Stimulated activated CD8-positive, alpha-beta memory T cell treated with anti-CD3 and anti-CD28 coated beads, Interleukin-7, amount 100 ng/mL, for 4 hours (primary cell): Measurements from ENCODE around the gene GSK3A.

Source experiments
- DNase-seq, 2 donors: peaks; one replicate each; pipeline ENCODE4 v3.0.0-alpha.2; 2020; ENCODE audit warnings: low read depth in 2 of 2

GSK3A gene

DNA sequence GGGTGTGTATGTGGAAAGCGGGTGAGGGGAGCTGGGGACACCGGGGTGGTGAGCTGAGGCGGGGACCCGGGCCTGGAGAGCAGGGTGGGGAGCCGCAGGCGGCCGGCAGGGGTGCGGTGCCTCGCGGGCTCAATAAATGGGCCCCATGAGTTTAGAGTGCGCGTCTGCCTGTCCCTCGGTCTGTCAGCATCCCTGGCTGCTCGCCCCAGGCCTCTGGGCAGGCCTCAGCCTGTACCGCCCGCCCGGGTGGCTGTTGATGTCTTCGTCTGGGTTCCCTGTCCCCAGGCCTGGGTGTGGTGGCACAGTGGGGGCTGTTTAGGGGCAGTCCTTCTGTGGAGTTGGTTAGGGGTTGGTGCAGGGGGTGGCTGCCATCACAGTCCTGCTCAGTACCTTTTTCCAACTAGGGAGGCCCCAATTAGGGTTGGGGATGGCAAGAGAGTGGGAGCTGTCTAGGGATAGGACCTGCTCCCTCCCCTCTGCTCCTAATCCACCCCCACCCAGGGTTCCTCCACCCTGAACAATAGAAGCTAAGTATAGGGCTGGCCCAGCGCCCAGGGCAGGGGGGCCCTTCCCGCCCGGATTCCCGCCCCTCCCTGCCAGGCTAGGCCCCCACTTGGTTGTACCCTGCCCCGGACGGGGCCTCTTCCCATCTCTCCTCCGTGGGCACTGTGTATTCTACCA lies 38.9 kb upstream of the GSK3A start:
- DNase-seq, result no peak

DNA sequence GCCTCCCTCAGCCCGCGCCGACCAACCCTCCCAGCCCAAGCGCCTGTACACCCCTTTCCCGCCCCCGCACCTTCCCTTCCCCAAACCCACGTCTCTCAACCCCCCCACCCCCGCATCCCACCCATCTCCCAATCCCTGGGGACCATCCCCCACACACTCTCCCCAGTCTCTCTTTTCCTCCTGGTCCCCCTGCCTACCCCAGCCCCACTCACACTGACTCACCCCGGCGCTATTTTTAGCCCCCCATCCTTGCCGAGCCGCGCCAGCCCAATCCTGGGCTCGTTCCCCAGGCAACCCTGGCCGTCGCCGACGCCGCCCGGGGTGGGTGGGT lies 38.4 kb upstream of the GSK3A start:
- peak in 1 of 2 donors; percentile 38 for DNase-seq

GRCh38 chr19:42279902-42280814 lies 37.8 kb upstream of the GSK3A start:
- peak; percentile 63 to 81 for DNase-seq

DNA sequence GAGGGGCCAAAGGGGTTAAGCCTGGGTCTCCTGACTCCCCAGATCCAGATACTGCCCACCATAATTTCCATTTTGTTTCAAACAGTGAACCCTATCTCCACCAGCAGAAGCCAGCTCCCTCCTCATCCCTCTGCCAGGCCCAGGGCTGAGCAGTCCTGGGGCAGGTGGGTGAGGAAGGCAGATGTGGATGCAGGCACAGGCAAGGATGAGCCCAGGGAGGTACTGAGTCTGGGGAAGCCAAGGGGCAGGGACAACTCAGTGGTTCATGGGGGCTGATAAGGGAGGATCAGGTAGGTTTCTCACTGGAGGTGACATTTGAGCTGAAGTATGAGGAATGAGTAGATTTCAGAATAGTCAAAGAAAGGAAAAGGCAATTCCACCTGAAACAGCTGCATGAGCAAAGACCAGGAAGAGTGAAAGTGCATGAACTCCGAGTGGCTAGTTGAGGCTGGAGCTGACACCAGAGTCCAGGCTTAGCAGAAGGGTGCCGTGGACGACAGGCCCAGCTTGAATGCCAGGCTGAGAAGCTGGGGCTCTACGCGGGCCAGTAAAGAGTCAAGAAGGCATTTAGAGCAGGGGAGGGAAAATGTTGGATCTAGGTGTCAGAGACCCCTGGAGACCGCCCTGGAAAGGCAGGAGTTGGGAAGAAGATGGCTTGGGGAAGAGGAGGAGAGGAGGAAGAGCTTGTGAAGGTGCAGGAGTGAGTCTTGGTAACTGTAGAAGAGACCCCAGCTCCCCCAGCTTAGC lies 36.9 kb upstream of the GSK3A start:
- DNase-seq, result no peak

DNA sequence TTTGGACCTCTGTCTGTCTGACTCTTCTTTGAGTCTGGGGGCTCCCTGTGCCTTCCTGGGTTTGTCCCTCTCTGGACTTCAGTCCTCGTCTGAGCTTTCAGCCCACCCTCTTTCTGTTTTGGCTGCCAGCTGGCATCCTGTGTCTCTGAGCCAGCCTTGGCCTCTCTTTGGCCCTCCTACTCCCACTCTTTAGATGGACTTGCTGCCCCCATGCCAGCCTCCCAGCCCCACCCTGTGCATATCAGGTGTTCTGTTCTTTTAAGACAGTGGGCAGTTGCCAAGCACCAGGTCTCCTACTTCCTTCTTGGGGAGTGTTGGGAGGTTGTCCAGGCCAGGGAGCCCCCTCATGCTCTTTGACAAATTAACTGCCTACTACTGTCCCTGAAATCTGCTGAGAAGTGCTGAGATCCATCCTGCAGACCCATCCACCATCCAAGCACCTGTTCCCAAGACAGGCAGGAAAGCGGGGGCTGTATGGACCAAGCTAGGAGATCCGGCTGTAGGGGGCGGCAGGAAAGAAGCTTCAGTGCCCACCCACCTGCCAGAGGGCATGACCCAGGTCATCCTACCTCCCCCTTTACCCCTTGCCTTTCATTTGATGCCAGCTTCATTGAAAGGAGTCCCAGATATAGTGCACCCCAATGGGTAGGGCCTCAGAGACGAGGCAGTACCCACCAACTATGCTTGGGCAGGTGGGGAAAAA lies 36.2 kb upstream of the GSK3A start:
- no peak for DNase-seq

- no peak for DNase-seq
Measured at GRCh38 chr19:42277821-42278451, 35.5 kb upstream of the GSK3A start.

- no peak for DNase-seq
Measured at GRCh38 chr19:42276821-42277220, 34.4 kb upstream of the GSK3A start.

DNA sequence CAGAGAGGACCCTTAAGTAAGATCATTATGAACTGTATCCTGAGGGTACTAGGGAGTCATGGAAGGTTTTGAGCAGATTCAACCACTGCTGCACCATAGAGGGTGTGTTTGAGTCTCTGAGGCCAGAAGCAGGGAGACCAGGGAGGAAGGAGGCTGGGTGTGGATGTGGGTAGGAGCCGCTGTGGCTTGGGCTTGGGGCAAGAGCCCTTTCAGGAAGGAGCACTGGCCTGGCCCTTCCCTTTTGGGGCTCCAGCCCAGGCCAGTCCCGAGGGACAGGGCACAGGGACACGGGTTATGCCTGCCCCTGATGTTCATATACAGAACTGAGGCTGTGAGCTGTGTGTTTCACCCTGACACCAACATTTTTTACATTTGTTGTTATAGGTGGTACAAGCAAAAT lies 33.9 kb upstream of the GSK3A start:
- DNase-seq, result no peak

GRCh38 chr19:42275517-42275916 lies 33.1 kb upstream of the GSK3A start:
- no peak for DNase-seq

GRCh38 chr19:42275103-42275502 lies 32.7 kb upstream of the GSK3A start:
- no peak for DNase-seq

DNA sequence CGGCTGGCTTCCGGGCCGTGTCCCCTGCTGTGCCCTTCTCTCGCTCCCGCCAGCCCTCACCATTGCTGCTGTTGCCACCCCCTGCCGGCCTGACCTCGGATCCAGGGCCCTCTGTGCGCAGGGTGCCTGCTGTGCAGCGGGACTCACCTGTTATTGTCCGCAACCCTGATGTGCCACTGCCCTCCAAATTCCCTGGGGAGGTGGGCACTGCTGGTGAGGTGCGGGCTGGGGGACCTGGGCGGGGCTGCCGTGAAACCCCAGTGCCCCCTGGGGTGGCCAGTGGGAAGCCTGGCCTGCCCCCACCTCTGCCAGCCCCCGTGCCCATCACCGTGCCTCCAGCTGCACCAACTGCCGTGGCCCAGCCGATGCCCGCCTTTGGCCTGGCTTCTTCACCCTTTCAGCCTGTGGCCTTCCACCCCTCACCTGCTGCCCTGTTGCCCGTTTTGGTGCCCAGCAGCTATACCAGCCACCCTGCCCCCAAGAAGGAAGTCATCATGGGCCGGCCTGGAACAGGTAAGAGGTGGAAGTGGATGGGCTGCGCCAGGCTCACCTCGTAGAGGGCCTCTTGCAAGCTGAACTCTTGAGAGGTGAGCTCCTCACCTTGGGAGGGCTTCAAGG lies 31.8 kb upstream of the GSK3A start:
- no peak for DNase-seq

- no peak for DNase-seq
Measured at GRCh38 chr19:42273407-42274064, 31.1 kb upstream of the GSK3A start.

DNA sequence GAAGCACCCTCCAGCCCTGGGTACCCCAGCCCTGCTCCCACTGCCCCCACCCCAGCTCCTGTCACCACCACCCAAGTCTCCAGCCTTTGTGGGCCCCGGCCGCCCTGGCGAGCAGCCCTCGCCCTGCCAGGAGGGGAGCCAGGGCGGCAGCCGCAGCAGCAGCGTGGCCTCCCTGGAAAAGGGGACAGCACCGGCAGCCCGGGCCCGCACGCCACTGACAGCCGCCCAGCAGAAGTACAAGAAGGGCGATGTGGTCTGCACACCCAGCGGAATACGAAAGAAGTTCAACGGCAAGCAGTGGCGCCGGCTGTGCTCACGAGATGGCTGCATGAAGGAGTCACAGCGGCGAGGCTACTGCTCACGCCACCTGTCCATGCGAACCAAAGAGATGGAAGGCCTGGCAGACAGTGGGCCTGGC lies 30.6 kb upstream of the GSK3A start:
- no peak for DNase-seq

DNA sequence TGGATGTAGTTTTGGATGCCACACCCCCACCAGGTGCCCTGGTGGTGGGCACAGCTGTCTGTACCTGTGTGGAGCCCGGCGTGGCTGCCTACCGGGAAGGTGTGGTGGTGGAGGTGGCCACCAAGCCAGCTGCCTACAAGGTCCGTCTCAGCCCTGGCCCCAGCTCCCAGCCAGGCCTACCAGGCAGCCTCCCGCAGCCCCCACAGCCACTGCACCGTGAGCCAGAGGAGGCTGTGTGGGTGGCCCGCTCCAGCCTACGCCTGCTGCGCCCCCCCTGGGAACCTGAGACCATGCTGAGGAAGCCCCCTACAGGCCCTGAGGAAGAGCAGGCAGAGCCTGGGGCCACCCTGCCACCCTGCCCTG lies 30.1 kb upstream of the GSK3A start:
- DNase-seq, result no peak

DNA sequence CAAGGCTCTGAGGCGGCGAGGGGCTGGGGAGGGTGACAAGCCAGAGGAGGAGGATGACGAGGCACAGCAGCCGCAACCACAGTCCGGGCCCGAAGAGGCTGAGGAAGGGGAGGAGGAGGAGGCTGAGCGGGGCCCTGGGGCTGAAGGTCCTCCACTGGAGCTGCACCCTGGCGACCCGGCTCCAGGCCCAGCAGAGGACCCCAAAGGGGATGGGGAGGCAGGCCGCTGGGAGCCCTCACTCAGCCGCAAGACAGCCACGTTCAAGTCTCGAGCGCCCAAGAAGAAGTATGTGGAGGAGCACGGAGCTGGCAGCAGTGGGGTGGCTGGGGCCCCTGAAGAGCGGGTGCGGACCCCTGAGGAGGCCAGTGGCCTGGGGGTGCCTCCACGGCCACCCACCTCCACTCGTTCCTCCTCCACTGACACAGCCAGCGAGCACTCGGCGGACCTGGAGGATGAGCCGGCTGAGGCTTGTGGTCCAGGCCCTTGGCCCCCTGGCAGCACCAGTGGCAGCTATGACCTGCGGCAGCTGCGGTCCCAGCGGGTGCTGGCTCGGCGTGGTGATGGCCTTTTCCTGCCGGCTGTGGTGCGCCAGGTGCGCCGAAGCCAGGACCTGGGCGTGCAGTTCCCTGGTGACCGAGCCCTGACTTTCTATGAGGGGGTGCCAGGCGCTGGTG lies 29.6 kb upstream of the GSK3A start:
- no peak for DNase-seq

GRCh38 chr19:42271045-42271419 lies 28.6 kb upstream of the GSK3A start:
- no peak for DNase-seq

- peak in 1 of 2 donors; percentile 44 for DNase-seq
Measured at GRCh38 chr19:42270346-42271044, 28.1 kb upstream of the GSK3A start.

DNA sequence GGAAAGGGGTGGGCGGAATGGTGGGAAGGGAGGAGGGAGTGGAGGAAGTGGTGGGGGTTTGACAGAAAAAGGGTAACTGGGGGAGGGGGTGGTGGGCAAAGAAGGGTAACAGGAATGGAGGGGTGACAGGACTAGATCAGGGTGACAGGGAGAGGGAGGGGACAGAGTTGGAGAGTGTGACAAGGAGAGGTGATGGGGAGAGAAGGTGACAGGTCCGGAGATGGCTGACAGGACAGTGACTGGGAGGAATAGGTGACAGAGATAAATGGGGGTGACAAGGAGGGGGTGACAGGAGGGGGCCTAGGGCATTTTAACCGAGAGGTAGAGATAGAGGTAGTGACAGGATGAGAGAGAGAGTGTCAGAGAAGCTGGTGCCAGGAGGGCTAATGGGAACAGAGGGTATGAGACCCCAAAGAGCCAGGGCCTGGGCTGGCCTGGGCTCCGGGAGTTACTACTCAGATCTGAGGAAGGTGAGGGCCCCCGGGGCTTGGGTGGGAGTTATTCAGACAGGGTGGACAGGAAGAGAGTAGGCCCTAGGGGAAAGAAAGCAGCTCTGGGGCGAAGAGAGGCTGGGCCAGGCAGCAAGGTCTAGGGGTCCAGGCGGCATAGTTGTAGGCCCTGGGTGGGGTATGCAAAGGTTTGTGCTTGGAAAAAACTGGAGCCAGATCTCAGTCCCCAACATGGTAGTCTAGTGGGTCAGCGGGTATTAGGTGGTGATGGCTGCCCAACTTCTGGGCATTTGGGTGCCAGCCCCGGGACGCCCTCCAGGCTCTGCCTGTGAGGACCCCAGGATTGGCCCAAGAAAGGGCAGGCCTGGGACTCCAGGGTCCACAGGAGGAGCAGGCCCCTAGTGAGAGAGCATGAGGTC lies 27.3 kb upstream of the GSK3A start:
- DNase-seq, result no peak
